ENCODE data around the gene SYNDIG1. TPM values are rescaled to one million over a fixed set of nuclear protein-coding genes. Genes with fewer than 3 reads are reported as not detected.

SYNDIG1 gene
- total and polyA plus RNA-seq, 4 experiments from 2014 or later, result not detected

- no peaks in the 10 kb centered on the region for H3K9me3 ChIP-seq (ENCODE audit: control insufficient read depth in 1 of 2, low read length in 2 of 2)
- H3K4me1 Mint-ChIP-seq, result no peaks in the 10 kb centered on the region
- intact Hi-C loops (cut with micrococcal nuclease), result no loop called here
Measured at GRCh38 chr20:24675651-24676352, 206.4 kb downstream of the SYNDIG1 start.

GRCh38 chr20:24676353-24676977 lies 207.0 kb downstream of the SYNDIG1 start:
- H3K27me3 Mint-ChIP-seq, result no peaks in the 10 kb centered on the region

More at GRCh38 chr20:24675651-24676352, 206.4 kb downstream of the SYNDIG1 start:
- no peaks in the 10 kb centered on the region for H3K9me3 Mint-ChIP-seq
- Histone ChIP-seq H3K36me3 (ENCODE audit: insufficient read depth, low read length) (no peaks in the 10 kb centered on the region), H3K4me1 (ENCODE audit: insufficient read depth, low read length) (no peaks in the 10 kb centered on the region), H3K27ac (ENCODE audit: low read depth, low read length) (no peak overlapping the region), H3K4me3 (ENCODE audit: low read length in 2 of 2) (no peak overlapping the region), H3K27me3 (ENCODE audit: insufficient read depth, low read length) (no peaks in the 10 kb centered on the region)
- H3K36me3 Mint-ChIP-seq, result no peaks in the 10 kb centered on the region
- CTCF ChIA-PET (ENCODE audit: partially characterized antibody), result no interaction called here
- POLR2A ChIA-PET (ENCODE audit: partially characterized antibody), result no interaction called here
- no peaks in the 10 kb centered on the region for H3K27me3 Mint-ChIP-seq
- H3K4me3 Mint-ChIP-seq, result no peak overlapping the region
- DNase-seq, result no peak
- no peak overlapping the region for H3K27ac Mint-ChIP-seq

GRCh38 chr20:24676978-24677370 lies 207.5 kb downstream of the SYNDIG1 start:
- Mint-ChIP-seq H3K36me3 (no peaks in the 10 kb centered on the region), H3K4me3 (no peak overlapping the region), H3K27me3 (no peaks in the 10 kb centered on the region), H3K9me3 (no peaks in the 10 kb centered on the region), H3K4me1 (no peaks in the 10 kb centered on the region), H3K27ac (no peak overlapping the region)
- Histone ChIP-seq H3K36me3 (ENCODE audit: insufficient read depth, low read length) (no peaks in the 10 kb centered on the region), H3K4me1 (ENCODE audit: insufficient read depth, low read length) (no peaks in the 10 kb centered on the region), H3K27ac (ENCODE audit: low read depth, low read length) (no peak overlapping the region), H3K27me3 (ENCODE audit: insufficient read depth, low read length) (no peaks in the 10 kb centered on the region), H3K4me3 (ENCODE audit: low read length in 2 of 2) (no peak overlapping the region), H3K9me3 (ENCODE audit: control insufficient read depth in 1 of 2, low read length in 2 of 2) (no peaks in the 10 kb centered on the region)
- ChIA-PET CTCF (ENCODE audit: partially characterized antibody) (no interaction called here), POLR2A (ENCODE audit: partially characterized antibody) (no interaction called here)
- no peak for DNase-seq
- intact Hi-C loops (cut with micrococcal nuclease), result no loop called here

More at GRCh38 chr20:24676353-24676977, 207.0 kb downstream of the SYNDIG1 start:
- ChIA-PET CTCF (ENCODE audit: partially characterized antibody) (no interaction called here), POLR2A (ENCODE audit: partially characterized antibody) (no interaction called here)
- no peaks in the 10 kb centered on the region for H3K36me3 ChIP-seq (ENCODE audit: insufficient read depth, low read length)
- intact Hi-C loops (cut with micrococcal nuclease), result no loop called here
- Mint-ChIP-seq H3K9me3 (no peaks in the 10 kb centered on the region), H3K36me3 (no peaks in the 10 kb centered on the region), H3K4me3 (no peak overlapping the region), H3K27ac (no peak overlapping the region), H3K4me1 (no peaks in the 10 kb centered on the region)
- H3K4me1 ChIP-seq (ENCODE audit: insufficient read depth, low read length), result no peaks in the 10 kb centered on the region
- no peak overlapping the region for H3K4me3 ChIP-seq (ENCODE audit: low read length in 2 of 2)
- no peak for DNase-seq
- H3K27me3 ChIP-seq (ENCODE audit: insufficient read depth, low read length), result no peaks in the 10 kb centered on the region
- H3K27ac ChIP-seq (ENCODE audit: low read depth, low read length), result no peak overlapping the region
- H3K9me3 ChIP-seq (ENCODE audit: control insufficient read depth in 1 of 2, low read length in 2 of 2), result no peaks in the 10 kb centered on the region

GRCh38 chr20:24677626-24678315 lies 208.3 kb downstream of the SYNDIG1 start:
- Mint-ChIP-seq H3K27me3 (peaks cover 0 to 2% of the 10 kb centered on the region in 2 donors), H3K27ac (no peak overlapping the region), H3K4me3 (no peak overlapping the region), H3K9me3 (no peaks in the 10 kb centered on the region), H3K4me1 (no peaks in the 10 kb centered on the region), H3K36me3 (no peaks in the 10 kb centered on the region)
- H3K27me3 ChIP-seq (ENCODE audit: insufficient read depth, low read length), result no peaks in the 10 kb centered on the region
- H3K27ac ChIP-seq (ENCODE audit: low read depth, low read length), result no peak overlapping the region
- no peaks in the 10 kb centered on the region for H3K4me1 ChIP-seq (ENCODE audit: insufficient read depth, low read length)
- no peaks in the 10 kb centered on the region for H3K36me3 ChIP-seq (ENCODE audit: insufficient read depth, low read length)
- CTCF ChIA-PET (ENCODE audit: partially characterized antibody), result no interaction called here
- POLR2A ChIA-PET (ENCODE audit: partially characterized antibody), result no interaction called here
- no peak for DNase-seq
- H3K9me3 ChIP-seq (ENCODE audit: control insufficient read depth in 1 of 2, low read length in 2 of 2), result no peaks in the 10 kb centered on the region
- H3K4me3 ChIP-seq (ENCODE audit: low read length in 2 of 2), result no peak overlapping the region
- intact Hi-C loops (cut with micrococcal nuclease), result no loop called here

- Histone ChIP-seq H3K27me3 (ENCODE audit: insufficient read depth, low read length) (no peaks in the 10 kb centered on the region), H3K36me3 (ENCODE audit: insufficient read depth, low read length) (no peaks in the 10 kb centered on the region), H3K4me3 (ENCODE audit: low read length in 2 of 2) (no peak overlapping the region), H3K9me3 (ENCODE audit: control insufficient read depth in 1 of 2, low read length in 2 of 2) (no peaks in the 10 kb centered on the region), H3K27ac (ENCODE audit: low read depth, low read length) (no peak overlapping the region), H3K4me1 (ENCODE audit: insufficient read depth, low read length) (no peaks in the 10 kb centered on the region)
- Mint-ChIP-seq H3K27ac (no peak overlapping the region), H3K4me3 (peak overlapping the region in 1 of 8 donors; percentile 71), H3K36me3 (no peaks in the 10 kb centered on the region), H3K27me3 (peaks cover 0 to 2% of the 10 kb centered on the region in 2 donors), H3K4me1 (no peaks in the 10 kb centered on the region), H3K9me3 (no peaks in the 10 kb centered on the region)
- DNase-seq, result no peak
- ChIA-PET POLR2A (ENCODE audit: partially characterized antibody) (no interaction called here), CTCF (ENCODE audit: partially characterized antibody) (no interaction called here)
- intact Hi-C loops (cut with micrococcal nuclease), result no loop called here
Measured at GRCh38 chr20:24678351-24679106, 209.1 kb downstream of the SYNDIG1 start.

GRCh38 chr20:24679448-24680047 lies 210.1 kb downstream of the SYNDIG1 start:
- Histone ChIP-seq H3K4me3 (ENCODE audit: low read length in 2 of 2) (no peak overlapping the region), H3K36me3 (ENCODE audit: insufficient read depth, low read length) (no peaks in the 10 kb centered on the region), H3K27me3 (ENCODE audit: insufficient read depth, low read length) (no peaks in the 10 kb centered on the region), H3K27ac (ENCODE audit: low read depth, low read length) (no peak overlapping the region), H3K4me1 (ENCODE audit: insufficient read depth, low read length) (no peaks in the 10 kb centered on the region), H3K9me3 (ENCODE audit: control insufficient read depth in 1 of 2, low read length in 2 of 2) (no peaks in the 10 kb centered on the region)
- POLR2A ChIA-PET (ENCODE audit: partially characterized antibody), result no interaction called here
- Mint-ChIP-seq H3K4me1 (no peaks in the 10 kb centered on the region), H3K27ac (no peak overlapping the region), H3K4me3 (no peak overlapping the region), H3K27me3 (peaks cover 0 to 2% of the 10 kb centered on the region in 2 donors), H3K36me3 (no peaks in the 10 kb centered on the region), H3K9me3 (no peaks in the 10 kb centered on the region)
- DNase-seq, result no peak
- intact Hi-C loops (cut with micrococcal nuclease), result no loop called here
- CTCF ChIA-PET (ENCODE audit: partially characterized antibody), result no interaction called here

Measured in CD4-positive, alpha-beta memory T cell (primary cell).